Measurements from ENCODE around the gene PTH2R.
"Not testable (repeated sequence)": the region's sequence is repeated elsewhere in the genome, so short reads cannot be mapped to it uniquely, and the experiment has no call there.

Gene PTH2R

GRCh38 chr2:208406474-208407451 is at the start of gene PTH2R:
PTH2R (plus strand) TSS chr2:208406792; CDS start chr2:208407044, 252 bp downstream.
- H3K4me3 ChIP-seq (ENCODE audit: low read depth, low read length): peak within 1 kb of the TSS; percentile 28

GRCh38 chr2:208356846-208357574 is 49.6 kb upstream of the PTH2R start:
- H3K4me3 ChIP-seq (ENCODE audit: low read depth, low read length): no peak overlapping the region

GRCh38 chr2:208358758-208359631 is 47.6 kb upstream of the PTH2R start:
- H3K4me3 ChIP-seq (ENCODE audit: low read depth, low read length): no peak overlapping the region

- no peak overlapping the region for H3K4me3 ChIP-seq (ENCODE audit: low read depth, low read length)
Observed at GRCh38 chr2:208359632-208359986, 47.0 kb upstream of the PTH2R start.

GRCh38 chr2:208360259-208361076 is 46.1 kb upstream of the PTH2R start:
- no peak overlapping the region for H3K4me3 ChIP-seq (ENCODE audit: low read depth, low read length)

- no peak overlapping the region for H3K4me3 ChIP-seq (ENCODE audit: low read depth, low read length)
Observed at GRCh38 chr2:208361077-208361441, 45.5 kb upstream of the PTH2R start.

GRCh38 chr2:208363485-208363884 is 43.1 kb upstream of the PTH2R start:
- H3K4me3 ChIP-seq (ENCODE audit: low read depth, low read length): no peak overlapping the region

GRCh38 chr2:208366215-208367127 is 40.1 kb upstream of the PTH2R start:
- no peak overlapping the region for H3K4me3 ChIP-seq (ENCODE audit: low read depth, low read length)

GRCh38 chr2:208369091-208369490 is 37.5 kb upstream of the PTH2R start:
- H3K4me3 ChIP-seq (ENCODE audit: low read depth, low read length): no peak overlapping the region

- no peak overlapping the region for H3K4me3 ChIP-seq (ENCODE audit: low read depth, low read length)
Observed at GRCh38 chr2:208370881-208371633, 35.5 kb upstream of the PTH2R start.

GRCh38 chr2:208371634-208371935 is 35.0 kb upstream of the PTH2R start:
- no peak overlapping the region for H3K4me3 ChIP-seq (ENCODE audit: low read depth, low read length)

GRCh38 chr2:208373460-208374089 is 33.0 kb upstream of the PTH2R start:
- no peak overlapping the region for H3K4me3 ChIP-seq (ENCODE audit: low read depth, low read length)

- H3K4me3 ChIP-seq (ENCODE audit: low read depth, low read length): no peak overlapping the region
Observed at GRCh38 chr2:208375491-208376068, 31.0 kb upstream of the PTH2R start.

GRCh38 chr2:208377344-208377860 is 29.2 kb upstream of the PTH2R start:
- H3K4me3 ChIP-seq (ENCODE audit: low read depth, low read length): not testable (repeated sequence)

- no peak overlapping the region for H3K4me3 ChIP-seq (ENCODE audit: low read depth, low read length)
Observed at GRCh38 chr2:208379192-208379591, 27.4 kb upstream of the PTH2R start.

GRCh38 chr2:208384637-208385036 is 22.0 kb upstream of the PTH2R start:
- H3K4me3 ChIP-seq (ENCODE audit: low read depth, low read length): no peak overlapping the region

GRCh38 chr2:208386541-208386940 is 20.1 kb upstream of the PTH2R start:
- no peak overlapping the region for H3K4me3 ChIP-seq (ENCODE audit: low read depth, low read length)

- no peak overlapping the region for H3K4me3 ChIP-seq (ENCODE audit: low read depth, low read length)
Observed at GRCh38 chr2:208389940-208390339, 16.7 kb upstream of the PTH2R start.
